HL-60 (cell line): ENCODE data around the gene GRM8.

Source experiments
- DNase-seq, 2 experiments: peaks; one replicate each; pipeline ENCODE4 v3.0.0-alpha.2; 2010 to 2020; ENCODE audit warnings: low read depth in 1 of 2, low spot score in 1 of 2
- H3K27ac ChIP-seq: fragments of 250-450 bp; sonication (Bioruptor Pico); replicated peaks from 2 replicates; pipeline ENCODE4 v1.5.1; 2020; ENCODE audit warnings: mild to moderate bottlenecking, moderate library complexity
- H3K27me3 ChIP-seq: fragments of 250-450 bp; sonication (Bioruptor Pico); 2 replicates; pipeline ENCODE4 v1.5.1; 2021; ENCODE audit warnings: mild to moderate bottlenecking, moderate library complexity; ENCODE audit not compliant: insufficient read depth, poor library complexity, severe bottlenecking
- H3K4me3 ChIP-seq: replicated peaks from 2 replicates; pipeline ENCODE4 v1.5.1; 2011; ENCODE audit warnings: mild to moderate bottlenecking, control low read depth, low read length; ENCODE audit not compliant: insufficient read depth
- GABPA ChIP-seq: IDR thresholded peaks from 2 replicates; pipeline ENCODE4 v1.6.1; 2012; ENCODE audit warnings: low read depth
- POLR2AphosphoS5 ChIP-seq: IDR thresholded peaks from 2 replicates; pipeline ENCODE4 v1.6.1; 2012; ENCODE audit warnings: low read depth
- SPI1 ChIP-seq: IDR thresholded peaks from 2 replicates; pipeline ENCODE4 v1.6.1; 2012; ENCODE audit warnings: low read depth, mild to moderate bottlenecking, borderline replicate concordance
- TF ChIP-seq, protein P1 (sequence below): IDR thresholded peaks from one replicate; pipeline ENCODE4 v1.5.1; 2011; ENCODE audit warnings: low read length, control low read depth, inconsistent platforms; ENCODE audit not compliant: insufficient read depth
- TF ChIP-seq, protein P2 (sequence below): IDR thresholded peaks from 2 replicates; pipeline ENCODE4 v1.6.1; 2012; ENCODE audit warnings: low read depth; ENCODE audit not compliant: insufficient replicate concordance

Gene GRM8

DNA sequence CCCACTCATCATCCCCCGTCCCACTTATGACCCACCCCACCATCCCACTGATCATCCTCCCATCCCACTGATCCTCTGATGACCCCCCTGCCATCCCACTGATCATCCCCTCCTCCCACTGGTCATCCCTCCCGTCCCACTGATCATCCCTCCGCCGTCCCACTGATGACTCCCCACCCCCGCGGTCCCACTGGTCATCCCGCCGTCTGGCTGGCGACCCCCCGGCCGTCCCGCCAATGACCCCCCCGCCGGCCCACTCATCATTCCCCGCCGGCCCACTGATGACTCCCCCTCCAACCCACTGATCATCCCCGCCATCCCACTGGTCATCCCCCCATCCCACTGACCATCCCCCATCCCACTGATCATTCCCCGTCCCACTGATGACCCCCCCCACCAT lies 161.1 kb downstream of the GRM8 start:
- H3K27me3 ChIP-seq = no peaks in the 10 kb centered on the region
- DNase-seq = no peak
- H3K4me3 ChIP-seq = no peak overlapping the region

DNA sequence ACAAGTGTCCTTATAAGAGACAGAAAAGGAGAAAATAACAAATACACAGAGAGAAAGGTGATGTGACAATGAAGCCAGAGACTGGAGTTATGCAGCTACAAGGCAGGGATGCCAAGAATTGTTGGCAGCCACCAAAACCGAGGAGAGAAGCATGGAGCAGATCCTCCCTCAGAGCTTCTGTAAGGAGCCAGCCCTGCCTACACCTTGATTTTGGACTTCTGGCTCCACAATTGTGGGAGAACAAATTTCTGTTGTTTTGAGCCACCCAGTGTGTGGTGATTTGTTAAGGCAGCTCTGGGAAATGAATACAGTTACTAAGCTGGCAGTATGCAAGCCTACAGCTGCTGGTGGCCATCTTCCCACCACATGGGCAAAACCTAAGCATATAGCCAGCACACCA lies 163.6 kb downstream of the GRM8 start:
- Histone ChIP-seq H3K4me3 (no peak overlapping the region), H3K27me3 (peaks cover under 1% of the 10 kb centered on the region), H3K27ac (no peak overlapping the region)
- DNase-seq = no peak
- TF ChIP-seq, protein P1, sequence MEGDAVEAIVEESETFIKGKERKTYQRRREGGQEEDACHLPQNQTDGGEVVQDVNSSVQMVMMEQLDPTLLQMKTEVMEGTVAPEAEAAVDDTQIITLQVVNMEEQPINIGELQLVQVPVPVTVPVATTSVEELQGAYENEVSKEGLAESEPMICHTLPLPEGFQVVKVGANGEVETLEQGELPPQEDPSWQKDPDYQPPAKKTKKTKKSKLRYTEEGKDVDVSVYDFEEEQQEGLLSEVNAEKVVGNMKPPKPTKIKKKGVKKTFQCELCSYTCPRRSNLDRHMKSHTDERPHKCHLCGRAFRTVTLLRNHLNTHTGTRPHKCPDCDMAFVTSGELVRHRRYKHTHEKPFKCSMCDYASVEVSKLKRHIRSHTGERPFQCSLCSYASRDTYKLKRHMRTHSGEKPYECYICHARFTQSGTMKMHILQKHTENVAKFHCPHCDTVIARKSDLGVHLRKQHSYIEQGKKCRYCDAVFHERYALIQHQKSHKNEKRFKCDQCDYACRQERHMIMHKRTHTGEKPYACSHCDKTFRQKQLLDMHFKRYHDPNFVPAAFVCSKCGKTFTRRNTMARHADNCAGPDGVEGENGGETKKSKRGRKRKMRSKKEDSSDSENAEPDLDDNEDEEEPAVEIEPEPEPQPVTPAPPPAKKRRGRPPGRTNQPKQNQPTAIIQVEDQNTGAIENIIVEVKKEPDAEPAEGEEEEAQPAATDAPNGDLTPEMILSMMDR = no peak
- no peak for TF ChIP-seq POLR2AphosphoS5
- TF ChIP-seq SPI1 = no peak
- TF ChIP-seq GABPA = no peak
- TF ChIP-seq, protein P2, sequence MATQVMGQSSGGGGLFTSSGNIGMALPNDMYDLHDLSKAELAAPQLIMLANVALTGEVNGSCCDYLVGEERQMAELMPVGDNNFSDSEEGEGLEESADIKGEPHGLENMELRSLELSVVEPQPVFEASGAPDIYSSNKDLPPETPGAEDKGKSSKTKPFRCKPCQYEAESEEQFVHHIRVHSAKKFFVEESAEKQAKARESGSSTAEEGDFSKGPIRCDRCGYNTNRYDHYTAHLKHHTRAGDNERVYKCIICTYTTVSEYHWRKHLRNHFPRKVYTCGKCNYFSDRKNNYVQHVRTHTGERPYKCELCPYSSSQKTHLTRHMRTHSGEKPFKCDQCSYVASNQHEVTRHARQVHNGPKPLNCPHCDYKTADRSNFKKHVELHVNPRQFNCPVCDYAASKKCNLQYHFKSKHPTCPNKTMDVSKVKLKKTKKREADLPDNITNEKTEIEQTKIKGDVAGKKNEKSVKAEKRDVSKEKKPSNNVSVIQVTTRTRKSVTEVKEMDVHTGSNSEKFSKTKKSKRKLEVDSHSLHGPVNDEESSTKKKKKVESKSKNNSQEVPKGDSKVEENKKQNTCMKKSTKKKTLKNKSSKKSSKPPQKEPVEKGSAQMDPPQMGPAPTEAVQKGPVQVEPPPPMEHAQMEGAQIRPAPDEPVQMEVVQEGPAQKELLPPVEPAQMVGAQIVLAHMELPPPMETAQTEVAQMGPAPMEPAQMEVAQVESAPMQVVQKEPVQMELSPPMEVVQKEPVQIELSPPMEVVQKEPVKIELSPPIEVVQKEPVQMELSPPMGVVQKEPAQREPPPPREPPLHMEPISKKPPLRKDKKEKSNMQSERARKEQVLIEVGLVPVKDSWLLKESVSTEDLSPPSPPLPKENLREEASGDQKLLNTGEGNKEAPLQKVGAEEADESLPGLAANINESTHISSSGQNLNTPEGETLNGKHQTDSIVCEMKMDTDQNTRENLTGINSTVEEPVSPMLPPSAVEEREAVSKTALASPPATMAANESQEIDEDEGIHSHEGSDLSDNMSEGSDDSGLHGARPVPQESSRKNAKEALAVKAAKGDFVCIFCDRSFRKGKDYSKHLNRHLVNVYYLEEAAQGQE = no peak

More for the DNA sequence above, 161.1 kb downstream of the GRM8 start:
- TF ChIP-seq SPI1 = no peak
- no peak for TF ChIP-seq POLR2AphosphoS5
- TF ChIP-seq, protein P2 = no peak
- TF ChIP-seq, protein P1 = no peak
- TF ChIP-seq GABPA = no peak
- H3K27ac ChIP-seq = no peak overlapping the region

DNA sequence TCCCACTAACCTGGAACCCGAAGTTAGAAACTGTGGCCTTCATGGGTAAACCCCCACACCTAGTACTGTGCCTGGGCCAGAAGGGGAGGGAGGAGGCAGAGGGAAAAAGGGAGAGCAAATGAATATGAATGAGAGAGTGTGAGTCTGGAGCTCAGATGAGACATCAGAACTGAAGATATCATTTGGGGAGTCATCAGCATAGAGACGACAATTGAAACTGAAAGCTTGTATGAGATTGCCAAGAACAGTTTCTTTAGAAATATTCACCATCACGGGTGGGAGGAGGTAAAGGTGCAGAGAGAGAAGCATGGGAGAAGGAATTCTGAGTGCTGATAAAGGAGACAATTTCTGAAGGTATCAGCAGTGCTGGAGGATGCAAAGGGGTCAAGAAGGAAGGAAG lies 171.2 kb downstream of the GRM8 start:
- no peak for DNase-seq
- peaks cover 4% of the 10 kb centered on the region for H3K27me3 ChIP-seq
- TF ChIP-seq POLR2AphosphoS5 = no peak
- TF ChIP-seq, protein P1 = no peak
- no peak for TF ChIP-seq SPI1
- TF ChIP-seq, protein P2 = no peak
- TF ChIP-seq GABPA = no peak

More for the DNA sequence above, 171.2 kb downstream of the GRM8 start:
- Histone ChIP-seq H3K27ac (no peak overlapping the region), H3K4me3 (no peak overlapping the region)
